Inferior parietal cortex (tissue), 1 donor: Measurements from ENCODE around the gene TMEM248.
"Not testable (repeated sequence)": the region's sequence is repeated elsewhere in the genome, so short reads cannot be mapped to it uniquely, and the experiment has no call there.

Experiments
- DNase-seq: peaks from one replicate; pipeline ENCODE4 v3.0.0-alpha.2; 2016; ENCODE audit errors: extremely low spot score

TMEM248 gene

GRCh38 chr7:66950311-66950710 is 29.3 kb downstream of the TMEM248 start:
- DNase-seq = no peak

GRCh38 chr7:66950763-66951162 is 29.7 kb downstream of the TMEM248 start:
- DNase-seq = peak; percentile 68

- no peak for DNase-seq
These were observed 31.5 kb downstream of the TMEM248 start for GRCh38 chr7:66952343-66953043.

GRCh38 chr7:66953044-66953427 is 32.0 kb downstream of the TMEM248 start:
- DNase-seq = no peak

GRCh38 chr7:66957595-66958290 is 36.7 kb downstream of the TMEM248 start:
- DNase-seq = no peak

- no peak for DNase-seq
These were observed 37.7 kb downstream of the TMEM248 start for GRCh38 chr7:66958538-66959350.

- no peak for DNase-seq
These were observed 39.2 kb downstream of the TMEM248 start for GRCh38 chr7:66960192-66960591.

GRCh38 chr7:66961096-66961495 is 40.1 kb downstream of the TMEM248 start:
- DNase-seq = no peak

GRCh38 chr7:66964411-66964810 is 43.4 kb downstream of the TMEM248 start:
- DNase-seq = no peak

- no peak for DNase-seq
These were observed 46.0 kb downstream of the TMEM248 start for GRCh38 chr7:66967029-66967428.

GRCh38 chr7:66969001-66969400 is 48.0 kb downstream of the TMEM248 start:
- DNase-seq = not testable (repeated sequence)

GRCh38 chr7:66970310-66970709 is 49.3 kb downstream of the TMEM248 start:
- DNase-seq = no peak

- DNase-seq = no peak
These were observed 54.1 kb downstream of the TMEM248 start for GRCh38 chr7:66974986-66975590.

- not testable (repeated sequence) for DNase-seq
These were observed 57.3 kb downstream of the TMEM248 start for GRCh38 chr7:66978312-66978711.

GRCh38 chr7:66979013-66979412 is 58.0 kb downstream of the TMEM248 start:
- not testable (repeated sequence) for DNase-seq

- DNase-seq = not testable (repeated sequence)
These were observed 59.3 kb downstream of the TMEM248 start for GRCh38 chr7:66980336-66980735.

- DNase-seq = not testable (repeated sequence)
These were observed 68.5 kb downstream of the TMEM248 start for GRCh38 chr7:66989552-66989951.

GRCh38 chr7:66994051-66994450 is 73.0 kb downstream of the TMEM248 start:
- DNase-seq = not testable (repeated sequence)

GRCh38 chr7:66994691-66995049 is 73.6 kb downstream of the TMEM248 start:
- peak; percentile 47 for DNase-seq

- DNase-seq = peak; percentile 99
These were observed 74.2 kb downstream of the TMEM248 start, which contains the start of gene SBDS for GRCh38 chr7:66995050-66995776. TSS of gene SBDS (minus strand) at chr7:66995586. CDS start at chr7:66995417, 169 bp downstream.
